Fibroblast of upper back skin (primary cell): ENCODE results near the gene NCAPD3.
A peak's percentile ranks its signal among the peaks of the same experiment; 100 is the strongest.
"Not testable (repeated sequence)": the region's sequence is repeated elsewhere in the genome, so short reads cannot be mapped to it uniquely, and the experiment has no call there.

Experiments
- DNase-seq: peaks from one replicate; pipeline ENCODE4 v3.0.0-alpha.2; 2013

Gene NCAPD3, protein sequence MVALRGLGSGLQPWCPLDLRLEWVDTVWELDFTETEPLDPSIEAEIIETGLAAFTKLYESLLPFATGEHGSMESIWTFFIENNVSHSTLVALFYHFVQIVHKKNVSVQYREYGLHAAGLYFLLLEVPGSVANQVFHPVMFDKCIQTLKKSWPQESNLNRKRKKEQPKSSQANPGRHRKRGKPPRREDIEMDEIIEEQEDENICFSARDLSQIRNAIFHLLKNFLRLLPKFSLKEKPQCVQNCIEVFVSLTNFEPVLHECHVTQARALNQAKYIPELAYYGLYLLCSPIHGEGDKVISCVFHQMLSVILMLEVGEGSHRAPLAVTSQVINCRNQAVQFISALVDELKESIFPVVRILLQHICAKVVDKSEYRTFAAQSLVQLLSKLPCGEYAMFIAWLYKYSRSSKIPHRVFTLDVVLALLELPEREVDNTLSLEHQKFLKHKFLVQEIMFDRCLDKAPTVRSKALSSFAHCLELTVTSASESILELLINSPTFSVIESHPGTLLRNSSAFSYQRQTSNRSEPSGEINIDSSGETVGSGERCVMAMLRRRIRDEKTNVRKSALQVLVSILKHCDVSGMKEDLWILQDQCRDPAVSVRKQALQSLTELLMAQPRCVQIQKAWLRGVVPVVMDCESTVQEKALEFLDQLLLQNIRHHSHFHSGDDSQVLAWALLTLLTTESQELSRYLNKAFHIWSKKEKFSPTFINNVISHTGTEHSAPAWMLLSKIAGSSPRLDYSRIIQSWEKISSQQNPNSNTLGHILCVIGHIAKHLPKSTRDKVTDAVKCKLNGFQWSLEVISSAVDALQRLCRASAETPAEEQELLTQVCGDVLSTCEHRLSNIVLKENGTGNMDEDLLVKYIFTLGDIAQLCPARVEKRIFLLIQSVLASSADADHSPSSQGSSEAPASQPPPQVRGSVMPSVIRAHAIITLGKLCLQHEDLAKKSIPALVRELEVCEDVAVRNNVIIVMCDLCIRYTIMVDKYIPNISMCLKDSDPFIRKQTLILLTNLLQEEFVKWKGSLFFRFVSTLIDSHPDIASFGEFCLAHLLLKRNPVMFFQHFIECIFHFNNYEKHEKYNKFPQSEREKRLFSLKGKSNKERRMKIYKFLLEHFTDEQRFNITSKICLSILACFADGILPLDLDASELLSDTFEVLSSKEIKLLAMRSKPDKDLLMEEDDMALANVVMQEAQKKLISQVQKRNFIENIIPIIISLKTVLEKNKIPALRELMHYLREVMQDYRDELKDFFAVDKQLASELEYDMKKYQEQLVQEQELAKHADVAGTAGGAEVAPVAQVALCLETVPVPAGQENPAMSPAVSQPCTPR (N-terminal part only)

GRCh38 chr11:134223836-134224709 lies at the start of gene NCAPD3, which contains the start of gene VPS26B:
Gene NCAPD3, minus strand, starts transcription at chr11:134223967. Its CDS starts 41 bp downstream, at chr11:134223926.
Gene VPS26B, plus strand, starts transcription at chr11:134224671. Its CDS starts 452 bp downstream, at chr11:134225123.
- peak; percentile 95 for DNase-seq

- no peak for DNase-seq
Measured at GRCh38 chr11:134273317-134273712, 49.5 kb upstream of the NCAPD3 start.

DNA sequence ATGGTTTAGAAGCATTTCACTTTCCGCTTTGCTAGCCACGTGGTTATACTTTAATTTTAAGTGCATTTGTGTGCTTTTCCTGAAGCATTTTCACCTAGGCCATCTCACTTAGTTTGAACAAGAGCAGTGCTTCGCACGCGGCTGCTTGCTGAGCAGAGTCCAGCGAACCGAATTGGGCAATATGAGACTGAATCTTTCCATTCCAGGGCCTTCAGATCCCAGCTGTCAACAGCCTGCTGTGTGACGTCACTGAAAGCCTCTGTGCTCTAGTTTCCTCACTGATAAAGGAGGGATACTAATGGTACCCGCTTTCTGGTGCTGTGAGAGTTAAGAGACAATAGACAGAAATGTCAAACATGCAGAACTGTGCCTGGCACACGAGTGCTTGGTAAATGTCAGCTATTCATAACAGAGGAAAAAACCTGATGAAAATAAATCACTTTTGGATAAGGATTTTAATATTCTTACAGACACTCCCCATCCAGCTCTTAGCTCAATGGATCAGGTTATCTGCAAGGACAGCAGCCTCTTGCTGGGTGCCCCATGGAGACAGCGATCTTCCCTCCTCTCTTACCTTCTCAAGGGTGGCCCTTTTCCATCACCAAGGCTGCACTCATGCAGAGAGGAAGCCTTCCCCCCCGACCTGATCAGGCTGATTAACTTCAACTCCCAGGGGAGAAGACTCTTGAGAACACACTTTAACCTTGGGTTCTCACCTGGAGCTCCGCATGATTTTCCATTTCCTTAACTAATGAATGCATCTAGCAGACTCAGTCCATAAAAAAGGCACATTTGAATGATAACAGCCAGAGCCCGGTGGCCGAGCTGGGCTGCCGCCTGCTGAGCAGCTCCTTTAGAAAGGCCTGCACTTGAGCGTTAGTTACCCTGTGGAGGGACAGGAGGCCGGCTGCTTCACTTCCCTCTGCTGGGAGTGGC lies 48.9 kb upstream of the NCAPD3 start:
- peak; percentile 34 for DNase-seq

- no peak for DNase-seq
Measured at GRCh38 chr11:134271978-134272377, 48.2 kb upstream of the NCAPD3 start.

- DNase-seq = no peak
Measured at GRCh38 chr11:134270250-134270714, 46.5 kb upstream of the NCAPD3 start.

GRCh38 chr11:134267966-134268365 lies 44.2 kb upstream of the NCAPD3 start:
- DNase-seq = no peak

GRCh38 chr11:134267461-134267860 lies 43.7 kb upstream of the NCAPD3 start:
- no peak for DNase-seq

- DNase-seq = peak; percentile 80
Measured at GRCh38 chr11:134266841-134267251, 43.1 kb upstream of the NCAPD3 start.

DNA sequence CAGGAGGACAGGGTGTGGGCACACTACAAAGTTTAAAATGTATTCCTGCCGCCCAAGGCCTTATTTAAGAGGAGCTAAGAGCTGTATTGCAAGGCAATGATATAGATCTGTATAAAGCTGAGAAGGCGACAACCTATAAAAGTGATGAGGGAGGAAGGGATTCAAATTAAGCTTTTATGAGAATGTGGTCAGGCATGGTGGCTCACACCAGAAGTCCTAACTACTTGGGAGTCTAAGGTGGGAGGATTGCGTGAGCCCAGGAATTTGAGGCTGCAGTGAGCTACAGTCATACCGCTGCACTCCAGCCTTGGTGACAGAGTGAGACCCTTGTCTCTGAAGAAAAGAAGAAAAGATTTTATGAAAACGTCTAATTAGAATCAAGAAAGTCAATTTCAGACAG lies 42.7 kb upstream of the NCAPD3 start:
- DNase-seq = no peak

- no peak for DNase-seq
Measured at GRCh38 chr11:134264966-134265764, 41.4 kb upstream of the NCAPD3 start.

DNA sequence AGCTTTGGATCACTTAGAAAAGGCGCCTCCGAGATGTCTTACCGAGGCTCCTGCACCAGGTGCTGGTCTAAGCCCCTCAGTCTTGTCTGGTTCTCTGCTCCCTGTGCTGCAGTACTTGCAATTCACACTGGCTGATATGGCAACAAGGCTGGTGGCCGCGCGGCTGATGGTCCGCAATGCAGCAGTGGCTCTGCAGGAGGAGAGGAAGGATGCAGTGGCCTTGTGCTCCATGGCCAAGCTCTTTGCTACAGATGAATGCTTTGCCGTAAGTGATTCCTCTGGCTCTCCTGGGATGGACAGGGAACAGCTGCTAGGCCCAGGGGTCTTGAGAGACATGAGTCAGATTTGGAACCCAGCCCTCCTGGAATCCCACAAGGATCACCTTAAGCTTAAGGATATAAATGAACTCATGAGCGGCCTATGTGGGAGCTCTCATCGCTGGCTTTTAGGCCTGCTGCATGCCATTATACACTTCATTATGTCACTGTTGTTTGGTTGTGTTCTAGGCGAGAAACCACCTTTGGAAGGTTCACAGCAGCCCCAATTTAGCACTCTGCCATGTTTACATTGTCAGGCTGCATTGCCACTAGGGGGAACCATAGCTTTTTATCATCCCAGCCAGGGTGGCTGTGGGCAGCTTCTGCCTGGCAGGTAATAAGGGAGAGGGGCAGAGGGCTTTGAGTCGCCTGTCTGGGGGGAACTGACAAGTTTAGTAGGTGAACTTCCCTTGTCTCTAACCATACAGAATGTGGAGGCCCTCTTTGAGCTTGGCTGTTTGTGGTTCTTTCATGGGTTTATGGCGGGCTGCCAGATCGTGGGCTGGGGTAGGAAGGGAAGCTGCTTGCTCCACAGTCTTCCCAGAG lies 38.1 kb upstream of the NCAPD3 start:
- DNase-seq = no peak

- no peak for DNase-seq
Measured at GRCh38 chr11:134260983-134261382, 37.2 kb upstream of the NCAPD3 start.

DNA sequence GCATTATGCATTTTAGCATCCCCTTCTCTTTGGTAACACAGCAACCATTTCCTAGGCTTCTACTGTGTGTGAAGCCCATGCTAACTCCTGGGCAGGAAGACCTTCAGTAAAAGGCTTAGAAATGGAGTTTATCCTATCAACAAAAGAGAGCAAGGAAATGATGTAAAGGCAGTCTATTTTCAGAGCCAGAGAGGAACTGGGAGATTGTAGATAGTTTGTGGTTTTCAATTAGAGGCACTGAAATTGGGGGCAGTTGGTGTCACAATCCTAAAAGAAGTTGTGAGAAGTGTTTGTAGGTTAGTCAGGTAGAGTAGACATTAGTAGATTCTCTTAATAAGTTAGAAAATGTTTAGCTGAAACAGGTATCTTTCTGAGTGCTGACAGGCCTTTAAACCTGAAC lies 36.7 kb upstream of the NCAPD3 start:
- DNase-seq = no peak

DNA sequence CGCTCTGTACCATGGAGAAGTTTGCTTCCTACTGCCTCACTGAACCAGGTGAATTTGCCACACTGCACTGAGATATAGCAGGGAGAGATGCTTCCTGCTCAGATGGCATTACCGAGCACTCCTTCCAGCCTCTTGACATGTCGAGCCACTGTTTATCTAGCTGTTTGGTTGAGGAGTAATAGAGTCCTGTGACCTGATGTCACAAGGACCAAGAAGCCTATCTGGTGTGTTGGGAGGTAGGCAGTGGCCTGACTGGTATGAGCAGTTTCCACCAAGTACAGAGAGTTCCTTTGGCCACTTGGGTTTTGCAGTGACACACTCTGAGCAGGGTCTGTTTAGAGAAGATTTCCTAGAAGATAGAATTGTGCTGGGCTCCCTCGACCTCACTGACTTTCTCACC lies 34.8 kb upstream of the NCAPD3 start:
- no peak for DNase-seq

DNA sequence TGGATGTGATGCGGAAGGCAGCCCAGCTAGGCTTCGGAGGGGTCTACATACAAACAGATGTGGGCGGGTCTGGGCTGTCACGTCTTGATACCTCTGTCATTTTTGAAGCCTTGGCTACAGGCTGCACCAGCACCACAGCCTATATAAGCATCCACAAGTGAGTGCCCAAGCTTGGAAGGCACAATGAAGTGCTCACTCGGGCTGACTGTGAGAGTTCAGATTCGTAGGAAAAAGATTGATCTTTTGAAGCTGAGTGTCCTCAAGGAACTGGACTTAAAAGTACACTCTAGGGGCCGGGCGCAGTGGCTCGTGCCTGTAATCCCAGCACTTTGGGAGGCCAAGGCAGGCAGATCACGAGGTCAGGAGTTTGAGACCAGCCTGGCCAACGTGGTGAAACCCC lies 33.3 kb upstream of the NCAPD3 start:
- DNase-seq = no peak

- not testable (repeated sequence) for DNase-seq
Measured at GRCh38 chr11:134255184-134255561, 31.4 kb upstream of the NCAPD3 start.

DNA sequence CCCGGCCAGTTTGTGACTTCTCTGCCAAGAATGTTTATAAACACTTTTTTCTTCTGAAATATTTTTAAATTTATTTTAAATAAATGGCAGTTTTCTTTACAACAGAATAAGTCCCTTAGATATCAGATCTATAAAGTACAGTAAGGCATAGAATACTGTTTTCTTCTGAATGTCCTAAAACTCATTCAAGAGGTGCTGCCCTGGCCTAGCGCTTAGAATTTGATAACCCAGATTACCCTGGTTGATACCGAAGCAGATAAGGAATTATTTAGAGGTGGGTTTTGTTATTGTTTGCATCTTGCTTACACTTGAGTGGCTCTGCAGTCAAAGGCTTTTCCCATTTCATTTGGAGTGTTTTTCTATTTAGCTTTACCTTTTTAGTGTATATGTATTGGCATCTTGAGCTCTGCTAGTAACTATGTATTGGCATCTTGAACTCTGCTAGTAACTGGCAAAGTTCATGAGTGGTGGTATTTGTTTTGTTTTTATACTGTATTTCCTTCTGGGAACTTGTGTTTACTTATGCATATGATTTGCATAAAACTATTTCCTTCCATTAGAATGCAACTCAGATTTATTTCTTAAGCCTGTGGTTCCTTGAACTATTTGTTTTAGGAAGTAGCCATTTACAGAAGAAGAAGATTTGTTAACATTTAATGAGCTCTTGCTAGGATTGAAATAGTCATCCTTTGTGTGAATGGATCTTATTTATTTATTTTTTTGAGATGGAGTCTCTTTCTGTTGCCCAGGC lies 30.8 kb upstream of the NCAPD3 start:
- DNase-seq = no peak
